Frontal cortex (tissue), 4 donors: ENCODE measurements around the gene ATXN1. TPM values are rescaled to one million over a fixed set of nuclear protein-coding genes. Genes with fewer than 3 reads are reported as not detected.

Experiments used
- DNase-seq, 2 donors: peaks; one replicate each; pipeline ENCODE4 v3.0.0; 2012; ENCODE audit warnings: low spot score in 2 of 2
- FAIRE-seq: peaks from 2 replicates; lab custom pipeline; 2012; peaks lifted over from hg19 to GRCh38; lab: Jason Lieb, UNC
- total RNA-seq: library from RNA; depleted of rRNA; stranded (reverse); fragments of >200 nt; gene quantifications from one replicate; pipeline ENCODE4 v1.2.3, GENCODE V29; 2014
- donor health status: control.
- donor health status: control.
- donor health status: control.

The ATXN1 gene
- total RNA-seq, 1 donor from 2014 or later, result 52.2 TPM

DNA sequence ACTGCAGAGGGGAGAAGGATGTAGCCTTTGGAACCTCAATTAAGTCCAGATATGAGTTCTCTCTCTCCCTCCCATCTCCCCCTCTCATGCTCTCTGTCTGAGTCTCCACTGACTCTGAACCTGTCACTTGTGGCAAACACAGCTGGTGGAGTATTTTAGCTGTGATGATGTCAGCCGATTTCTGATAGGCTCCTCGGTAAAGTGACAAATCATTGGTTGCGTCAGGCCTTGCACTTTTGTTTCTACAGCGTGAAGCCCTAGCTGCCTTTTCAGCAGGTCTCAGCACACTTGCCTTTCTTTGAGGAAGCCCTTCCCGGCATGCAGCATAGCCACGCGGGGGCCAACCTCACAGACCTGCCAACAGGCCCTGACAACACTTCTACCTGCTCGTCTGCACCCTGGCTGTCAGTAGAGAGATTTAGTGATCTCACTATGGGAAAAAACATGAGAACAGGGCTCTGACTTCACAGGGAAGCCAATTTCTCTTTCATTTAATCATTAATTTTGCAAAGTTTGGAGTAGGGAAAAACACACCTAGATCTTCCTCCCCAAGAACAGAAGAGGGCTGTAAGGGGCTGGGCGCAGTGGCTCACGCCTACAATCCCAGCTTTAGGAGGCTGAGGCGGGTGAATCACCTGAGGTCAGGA lies 438.5 kb downstream of the ATXN1 start:
- DNase-seq (peak in 1 of 2 donors; percentile 57), FAIRE-seq (no peak)

DNA sequence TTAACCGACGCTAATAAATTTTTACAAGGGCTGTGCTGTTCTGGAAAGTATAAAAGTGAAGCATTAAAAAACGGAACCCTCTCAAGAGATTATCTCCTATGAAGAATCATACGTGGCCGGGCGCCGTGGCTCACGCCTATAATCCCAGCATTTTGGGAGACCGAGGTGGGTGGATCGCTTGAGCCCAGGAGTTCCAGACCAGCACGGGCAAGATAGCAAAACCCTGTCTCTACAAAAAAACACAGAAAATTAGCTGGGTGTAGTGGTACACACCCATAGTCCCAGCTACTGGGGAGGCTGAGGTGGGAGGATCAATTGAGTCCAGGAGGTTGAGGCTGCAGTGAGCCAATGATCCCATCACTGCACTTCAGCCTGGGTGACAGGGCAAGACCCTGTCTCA lies 439.4 kb downstream of the ATXN1 start:
- FAIRE-seq (no peak), DNase-seq (no peak)

DNA sequence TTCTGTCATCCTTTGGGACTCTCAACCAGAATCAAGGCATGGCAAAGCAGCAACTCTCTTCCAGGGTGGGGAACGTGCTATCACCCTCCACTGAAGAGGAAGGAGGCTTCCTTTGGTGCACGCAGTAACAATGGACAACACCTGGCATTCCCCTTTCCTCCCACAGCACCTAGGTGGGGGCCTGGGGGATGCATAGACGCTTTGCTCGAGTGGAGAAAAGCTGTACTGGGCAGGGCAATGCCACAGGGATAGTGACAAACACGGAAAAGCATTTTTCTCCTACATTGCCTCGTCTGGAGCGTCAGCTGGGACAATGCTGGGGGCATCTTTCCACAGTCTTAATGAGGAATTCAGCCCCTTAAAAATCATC lies 439.9 kb downstream of the ATXN1 start:
- DNase-seq, result no peak
- FAIRE-seq, result no peak

DNA sequence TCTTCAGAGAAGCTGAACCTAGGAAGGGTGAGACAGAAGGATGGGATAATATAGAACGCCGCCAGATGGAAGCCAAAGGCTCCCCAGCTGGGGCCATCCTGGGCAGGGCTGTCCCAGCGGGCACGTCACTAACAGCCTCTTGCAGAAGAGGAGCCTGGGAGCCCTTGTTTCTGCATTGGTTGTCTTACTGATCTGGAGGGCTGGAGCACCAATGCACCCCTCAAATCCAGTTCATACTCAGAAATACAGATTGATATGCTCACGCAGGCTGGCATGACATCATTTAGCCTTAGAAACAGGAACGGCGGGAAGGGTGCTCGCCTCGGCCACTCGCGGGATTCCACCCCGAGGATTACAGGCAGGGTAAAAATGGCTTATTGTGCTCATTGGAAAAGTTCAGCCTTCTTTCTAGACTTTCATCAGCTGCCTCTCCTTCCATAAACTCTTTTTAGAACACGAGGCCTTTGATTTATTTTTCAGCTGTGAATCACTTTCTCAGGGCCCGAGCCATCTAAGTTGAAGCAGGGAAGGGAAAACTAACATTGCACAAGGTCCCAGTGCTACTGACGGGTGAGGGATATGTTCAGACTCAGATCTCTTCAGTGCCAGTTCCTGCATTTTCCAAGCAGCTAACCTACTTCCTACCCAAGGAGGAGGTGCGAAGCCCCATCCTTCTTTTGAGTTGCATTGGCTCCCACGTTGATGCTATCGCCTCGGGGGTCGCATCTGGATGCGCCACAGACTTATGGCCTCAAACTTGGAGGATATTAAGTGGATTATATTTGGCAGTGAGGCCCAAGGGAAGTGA lies 440.5 kb downstream of the ATXN1 start:
- FAIRE-seq, result no peak
- no peak for DNase-seq

DNA sequence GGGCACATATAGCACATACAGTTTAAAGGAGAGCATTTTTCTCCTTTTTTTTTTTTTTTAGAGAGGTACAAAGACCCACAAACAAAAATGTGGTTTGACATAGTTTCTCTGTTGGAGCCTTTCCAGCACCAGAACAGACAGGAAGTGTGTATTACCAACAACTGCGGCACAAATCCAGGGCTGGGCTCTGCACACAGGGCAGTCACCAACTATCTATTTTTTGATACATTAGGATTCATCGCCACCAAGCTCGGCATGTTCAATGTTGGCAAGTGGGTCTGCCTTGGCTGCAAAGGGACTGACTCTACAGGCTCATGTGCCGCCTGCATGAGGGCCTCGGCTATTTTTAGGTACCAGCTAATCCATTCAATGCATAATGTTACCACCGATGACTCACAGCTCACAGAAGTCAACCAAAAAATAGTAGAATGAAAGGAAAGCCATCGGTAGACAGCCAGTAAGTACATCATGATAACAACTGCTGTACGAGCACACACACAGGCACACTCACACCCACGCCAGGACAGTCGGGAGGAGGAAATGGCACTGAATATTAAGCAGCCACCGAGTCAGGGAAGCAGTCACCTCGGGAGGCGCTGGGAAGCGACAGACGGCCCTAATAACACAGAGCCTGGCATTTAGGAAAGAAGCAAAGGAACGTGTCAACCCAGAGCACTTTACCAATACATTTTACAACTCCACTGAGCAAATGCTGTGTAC lies 441.3 kb downstream of the ATXN1 start:
- peak; percentile 39 to 73 for DNase-seq
- no peak for FAIRE-seq

DNA sequence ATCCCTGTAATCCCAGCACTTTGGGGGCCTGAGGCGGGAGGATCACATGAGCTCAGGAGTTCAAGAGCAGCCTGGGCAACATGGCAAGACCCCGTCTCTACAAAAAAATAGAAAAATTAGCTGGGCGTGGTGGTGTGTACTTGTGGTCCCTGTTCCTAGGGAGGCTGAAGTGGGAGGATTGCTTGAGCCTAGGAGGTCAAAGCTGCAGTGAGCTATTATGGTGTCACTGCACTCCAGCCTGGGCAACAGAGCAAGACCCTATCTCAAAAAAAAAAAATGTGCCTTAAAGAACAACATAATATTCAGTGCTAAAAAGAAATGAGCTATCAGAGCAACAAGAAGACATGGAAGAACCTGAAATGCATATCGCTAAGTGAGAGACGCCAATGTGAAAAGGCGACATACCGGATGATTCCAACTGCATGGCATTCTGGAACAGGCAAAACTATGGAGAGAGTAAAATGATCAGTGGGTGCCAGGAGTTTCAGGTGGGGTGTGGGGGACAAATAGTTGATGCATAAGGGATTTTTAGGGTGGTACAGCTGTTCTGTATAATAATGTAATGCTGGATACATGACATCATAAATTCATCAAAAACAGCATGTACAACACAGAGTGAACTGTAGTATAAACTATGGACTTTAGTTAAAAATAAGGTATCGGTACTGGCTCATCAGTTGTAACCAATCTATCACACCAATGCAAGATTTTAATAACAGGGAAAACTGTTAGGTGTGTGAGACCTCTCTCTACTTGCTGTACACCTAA lies 442.1 kb downstream of the ATXN1 start:
- DNase-seq, result no peak
- FAIRE-seq, result no peak

DNA sequence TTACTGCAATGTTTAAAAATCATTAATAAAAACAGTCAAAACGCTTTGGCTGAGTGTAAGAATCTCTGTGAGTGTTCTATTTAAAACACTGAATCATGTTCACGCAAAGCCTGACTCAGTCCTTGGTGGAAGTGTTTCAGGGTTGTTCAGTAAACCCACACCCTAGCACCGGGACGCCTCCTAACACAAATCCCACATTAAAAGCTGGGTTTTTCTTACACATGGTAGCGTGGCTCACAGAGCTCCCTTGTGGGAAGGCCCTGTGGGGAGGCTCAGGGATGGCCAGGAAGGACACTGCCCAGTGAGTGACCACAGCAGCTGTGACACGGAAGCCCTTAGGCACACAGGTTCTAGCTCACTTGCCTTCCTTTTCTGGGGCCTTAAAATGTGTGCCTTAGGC lies 442.7 kb downstream of the ATXN1 start:
- DNase-seq, result no peak
- no peak for FAIRE-seq

DNA sequence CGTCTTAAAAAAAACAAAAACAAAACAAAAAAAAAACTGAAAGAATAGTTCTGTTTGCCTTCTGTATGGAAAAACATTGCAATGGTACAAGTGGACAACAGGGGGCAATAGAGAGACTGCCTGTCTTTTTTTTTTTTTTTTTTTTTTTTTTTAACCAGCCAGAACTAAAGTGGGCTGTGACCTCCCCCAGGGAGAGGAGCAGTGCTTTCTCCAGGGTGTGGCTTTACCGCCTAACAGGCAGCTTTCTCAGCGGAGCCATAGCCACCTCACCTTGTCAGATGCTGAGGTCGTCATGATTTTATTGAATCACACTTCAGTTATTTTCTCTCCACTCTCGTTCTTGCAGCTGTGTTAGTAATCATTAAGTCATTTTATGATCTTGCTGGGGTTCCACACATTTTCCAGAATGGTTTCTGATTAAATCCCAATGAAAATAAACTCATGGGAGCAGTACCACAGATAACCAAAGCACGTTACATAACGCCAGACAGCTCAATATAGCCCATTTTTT lies 444.5 kb downstream of the ATXN1 start:
- FAIRE-seq, result no peak
- DNase-seq, result no peak

DNA sequence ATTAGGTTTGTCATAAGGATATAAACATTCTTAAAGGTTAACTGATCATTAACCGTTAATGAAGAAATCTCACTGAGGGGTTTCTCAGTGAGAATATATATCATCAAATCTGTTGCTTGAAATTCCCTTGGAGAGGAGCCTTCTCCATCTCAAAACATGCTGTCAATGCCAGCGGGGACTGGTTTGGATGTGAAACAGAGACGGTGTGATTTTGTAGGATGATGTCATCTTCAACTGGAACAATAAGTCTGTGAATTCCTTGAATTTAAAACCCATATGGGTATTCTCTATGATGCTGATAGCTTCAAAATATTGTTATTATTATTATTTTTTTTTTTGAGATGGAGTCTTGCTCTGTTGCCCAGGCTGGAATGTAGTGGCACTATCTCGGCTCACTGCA lies 447.0 kb downstream of the ATXN1 start:
- no peak for DNase-seq

DNA sequence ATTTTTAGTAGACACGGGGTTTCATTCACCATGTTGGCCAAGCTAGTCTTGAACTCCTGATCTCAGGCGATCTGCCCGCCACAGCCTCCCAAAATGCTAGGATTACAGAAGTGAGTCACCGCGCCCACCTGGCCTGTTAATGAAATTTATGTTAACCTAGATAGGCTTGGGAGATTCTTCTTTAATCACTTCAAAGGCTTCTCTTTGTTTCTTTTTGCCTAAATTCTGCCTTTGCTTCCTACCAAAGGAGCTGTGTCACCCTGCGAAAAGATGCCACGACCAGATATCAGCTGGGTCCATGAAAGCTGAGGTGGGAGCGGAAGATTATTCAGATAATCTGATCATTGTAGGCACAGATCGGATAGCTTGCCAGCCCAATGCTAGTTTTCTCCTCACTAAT lies 447.5 kb downstream of the ATXN1 start:
- FAIRE-seq, result no peak
- no peak for DNase-seq

More for the DNA sequence above, 447.0 kb downstream of the ATXN1 start:
- no peak for FAIRE-seq

DNA sequence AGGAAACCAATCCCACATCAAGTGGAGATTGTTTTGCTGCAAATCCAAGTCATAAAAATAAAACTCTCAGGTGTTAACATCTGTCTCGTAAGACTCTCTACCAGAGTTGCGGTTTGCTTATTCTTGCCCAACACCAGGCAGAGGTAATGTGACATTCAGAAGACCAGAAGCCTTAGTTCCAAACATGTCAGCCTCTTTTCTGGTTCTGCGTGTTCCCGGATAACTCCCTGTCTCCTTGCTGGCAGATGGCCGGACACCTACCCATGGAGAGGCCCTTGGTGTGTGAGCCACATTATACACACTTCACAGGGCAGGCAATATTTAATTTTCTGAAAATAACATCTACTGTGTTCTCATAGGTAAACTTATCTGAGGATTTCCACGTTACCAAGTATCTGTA lies 449.5 kb downstream of the ATXN1 start:
- no peak for FAIRE-seq
- no peak for DNase-seq

DNA sequence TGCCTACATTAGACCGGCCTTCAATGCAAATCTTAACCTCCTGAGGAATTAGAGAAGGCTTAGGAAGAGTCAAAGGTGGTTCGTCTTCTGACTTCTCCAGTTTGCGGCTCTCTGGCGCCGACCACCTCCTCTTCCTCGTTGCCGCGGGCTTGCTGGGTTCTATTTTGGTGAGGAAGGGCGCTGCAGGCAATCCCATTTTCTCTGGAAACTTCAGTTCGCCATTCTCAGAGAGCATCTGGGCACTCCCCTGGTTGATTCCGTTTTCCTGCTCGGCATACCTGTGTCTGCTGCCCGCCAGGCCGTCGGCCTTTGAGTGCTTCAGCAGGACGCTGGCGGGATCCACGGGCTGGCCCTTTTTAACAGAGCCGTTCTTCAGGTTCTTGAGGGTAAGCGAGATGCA lies 454.9 kb downstream of the ATXN1 start:
- FAIRE-seq, result no peak
- no peak for DNase-seq

DNA sequence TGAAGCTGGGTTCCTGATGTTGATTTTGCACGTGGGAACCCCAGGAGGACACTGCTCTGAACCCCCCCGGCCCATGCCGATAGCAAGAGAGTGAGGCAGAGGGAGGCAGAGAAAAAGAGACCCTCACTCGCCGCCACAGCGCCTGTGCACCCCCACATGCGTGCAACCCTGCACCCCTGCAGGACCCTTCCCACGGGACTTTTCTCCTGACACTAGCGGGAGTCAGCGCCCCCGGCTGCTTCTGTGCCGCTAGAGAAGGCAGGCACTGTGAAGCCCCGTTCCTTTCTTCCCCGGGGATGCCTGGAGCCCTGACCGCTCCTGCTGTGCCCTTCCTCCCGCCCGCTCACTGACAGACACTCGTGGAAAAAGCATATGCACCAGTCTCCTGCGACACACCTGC lies 455.5 kb downstream of the ATXN1 start:
- FAIRE-seq (no peak), DNase-seq (no peak)

DNA sequence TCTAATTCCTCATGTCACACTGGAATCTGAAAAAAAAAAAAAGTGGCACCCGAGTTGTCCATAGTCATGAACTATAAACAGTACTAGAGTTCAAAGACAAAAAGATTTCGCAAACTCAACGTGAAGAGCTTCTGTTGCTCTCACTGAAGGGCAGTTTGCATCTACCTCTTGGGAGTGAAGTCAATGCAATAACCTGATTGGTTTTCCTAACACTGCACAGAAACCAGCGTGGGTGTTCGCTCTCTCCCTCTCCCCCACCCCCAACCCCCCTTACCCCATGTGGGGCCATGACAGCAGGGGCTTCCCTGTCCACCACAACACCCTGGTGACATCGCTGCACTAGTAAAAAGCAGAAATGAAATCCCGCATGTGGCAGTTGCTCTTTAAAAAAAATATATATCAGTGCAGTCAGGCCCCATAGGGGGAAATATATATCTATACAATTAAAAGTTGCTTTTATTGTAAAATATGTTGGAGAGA lies 456.0 kb downstream of the ATXN1 start:
- FAIRE-seq (no peak), DNase-seq (no peak)

DNA sequence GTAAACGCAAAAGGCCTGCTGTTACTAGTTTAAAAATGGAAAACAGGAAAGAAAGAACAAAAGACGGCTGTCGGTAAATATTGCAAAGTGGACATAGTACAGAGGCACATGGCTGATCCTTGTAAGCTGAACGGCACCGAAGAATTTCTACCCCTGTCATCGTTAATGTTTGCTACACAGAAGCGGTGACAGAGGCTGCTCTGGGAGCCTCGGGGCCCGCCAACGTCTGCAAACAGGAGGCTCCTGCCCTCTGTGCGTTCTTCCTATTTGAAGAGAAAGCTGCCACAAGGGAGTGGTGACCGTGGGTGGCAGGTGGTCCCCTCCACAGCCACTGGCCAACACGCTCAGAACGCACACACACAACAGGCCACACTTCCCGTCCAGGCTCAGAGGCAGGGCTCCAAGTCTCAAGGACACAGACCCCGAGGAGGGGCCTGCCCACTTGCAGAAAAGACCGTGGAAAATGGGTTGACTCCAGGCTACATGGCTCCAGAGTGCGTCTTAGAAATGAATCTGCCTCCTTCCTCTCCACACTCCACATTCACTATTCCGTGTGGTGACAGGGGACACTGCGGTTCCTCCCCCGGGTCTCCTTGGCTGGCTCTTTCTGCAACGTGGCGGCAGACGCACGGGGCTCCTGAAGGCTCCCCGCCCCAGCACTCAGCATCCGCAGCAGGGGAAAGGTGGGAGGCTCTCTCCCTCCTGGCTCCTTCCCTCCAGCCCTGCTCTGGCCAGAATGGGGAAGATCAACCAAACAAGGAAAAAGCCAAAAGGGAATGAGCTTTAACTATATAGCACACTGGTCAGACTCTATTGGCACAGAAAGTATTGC lies 458.3 kb downstream of the ATXN1 start:
- DNase-seq (no peak), FAIRE-seq (no peak)

DNA sequence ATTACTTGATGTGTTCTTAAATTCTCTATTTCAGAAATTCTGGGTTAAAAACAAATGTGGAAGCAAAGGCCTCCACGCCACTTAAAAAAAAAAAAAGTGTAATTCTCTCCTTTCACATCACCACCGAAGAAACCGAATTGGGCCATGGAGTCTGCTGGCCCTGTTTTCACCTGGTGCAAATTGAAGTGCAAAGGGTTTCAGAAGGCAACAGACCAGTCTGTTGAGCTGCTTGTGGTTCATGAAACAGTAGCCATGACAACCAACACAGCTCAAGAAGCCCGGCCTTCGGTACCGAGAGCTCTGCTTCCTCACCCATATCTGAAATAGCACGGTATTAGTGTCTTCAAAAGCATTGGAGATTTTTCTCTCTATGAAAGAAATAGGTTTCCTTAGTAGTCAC lies 459.7 kb downstream of the ATXN1 start:
- FAIRE-seq (no peak), DNase-seq (no peak)

DNA sequence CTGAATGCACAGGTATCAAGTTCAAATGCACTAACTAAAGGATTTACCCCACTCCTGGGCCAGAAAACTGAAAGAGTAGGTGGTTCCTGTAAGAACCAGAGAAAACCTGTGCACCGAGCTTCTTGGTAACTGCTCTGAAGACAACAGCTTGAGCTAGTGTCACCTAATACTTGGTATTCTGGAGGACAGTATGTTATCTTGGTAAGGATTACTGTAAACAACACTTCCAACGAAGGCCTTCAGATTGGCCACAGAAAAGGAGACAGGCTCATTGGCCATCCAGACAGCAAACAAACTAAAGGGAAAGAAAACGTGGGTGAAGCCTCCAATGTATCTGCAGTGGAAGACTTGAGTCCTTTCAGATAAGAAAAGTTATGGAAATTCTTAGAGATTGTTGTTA lies 461.4 kb downstream of the ATXN1 start:
- no peak for FAIRE-seq

DNA sequence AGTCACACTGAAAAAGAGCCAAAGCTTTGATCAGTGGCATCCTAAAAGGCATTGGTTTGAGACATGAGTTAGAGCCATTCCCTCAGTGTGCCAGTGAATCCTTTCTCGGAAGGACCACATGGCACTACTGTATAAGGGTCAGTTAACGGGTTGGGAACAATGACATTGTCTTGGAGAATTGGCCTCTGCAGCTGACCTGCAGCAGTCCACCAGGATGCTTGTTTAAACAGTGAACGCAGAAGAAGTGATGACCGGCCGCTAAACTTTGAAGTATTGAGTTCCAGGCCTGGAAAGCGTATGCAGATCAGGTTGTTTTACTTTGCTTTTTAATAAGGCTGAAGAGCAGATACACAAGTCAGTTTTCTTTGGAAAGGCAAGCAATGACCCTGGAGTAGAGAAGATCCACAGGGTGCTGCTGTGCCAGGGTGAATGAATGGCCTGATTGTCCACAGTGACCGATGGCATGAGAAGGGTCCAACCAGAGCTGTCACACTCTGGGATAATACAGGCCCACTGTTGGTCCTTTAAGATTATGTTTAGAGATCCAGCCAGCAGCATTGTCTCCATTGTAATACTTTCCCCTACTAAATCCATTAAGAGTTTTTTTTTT lies 465.1 kb downstream of the ATXN1 start:
- FAIRE-seq (no peak), DNase-seq (peak in 1 of 2 donors; percentile 47)

More for the DNA sequence above, 461.4 kb downstream of the ATXN1 start:
- DNase-seq, result no peak

DNA sequence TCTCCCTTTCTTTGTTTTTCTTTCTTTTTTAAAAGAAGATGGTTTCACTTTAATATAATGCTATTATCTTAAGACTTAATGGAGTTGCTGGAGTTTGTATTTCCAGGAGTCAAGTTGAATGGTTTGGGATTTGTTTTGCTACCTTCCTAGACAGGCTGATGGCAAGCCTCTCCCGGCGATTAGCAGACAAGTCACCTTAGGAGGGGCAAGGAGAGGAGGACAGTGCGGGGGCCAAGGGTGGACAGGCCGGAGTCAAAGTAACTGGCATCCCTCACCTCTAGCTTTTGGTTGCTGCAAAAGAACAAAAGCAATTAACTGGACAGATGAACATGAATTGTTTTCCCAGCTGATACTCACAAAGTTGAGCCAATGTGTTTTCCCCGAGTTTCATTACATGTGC lies 465.8 kb downstream of the ATXN1 start:
- DNase-seq (no peak), FAIRE-seq (no peak)
